CD4-positive, alpha-beta memory T cell (primary cell): ENCODE results near the gene SLC16A13. TPM values are rescaled to one million over a fixed set of nuclear protein-coding genes. Genes with fewer than 3 reads are reported as not detected.

Experiments used
- CTCF ChIA-PET: fragments of 350-600 bp; sonication (Branson Sonifier 250); formaldehyde crosslinking; loops from one replicate; lab custom pipeline; 2021; ENCODE audit warnings: inconsistent platforms; ENCODE audit not compliant: partially characterized antibody; lab: Charles Lee
- POLR2A ChIA-PET: fragments of 350-600 bp; sonication (Branson Sonifier 250); formaldehyde crosslinking; loops from one replicate; lab custom pipeline; 2021; ENCODE audit not compliant: partially characterized antibody; lab: Charles Lee
- DNase-seq, 5 donors: peaks; one replicate each; pipeline versions ENCODE4 v3.0.0 to v3.0.0-alpha.2; 2020 to 2022; ENCODE audit warnings: mixed read lengths in 1 of 5
- H3K27ac ChIP-seq: one replicate; pipeline ENCODE4 v1.7.0; 2013; ENCODE audit warnings: low read depth, low read length
- H3K27me3 ChIP-seq: 2 replicates; pipeline ENCODE4 v1.7.0; 2013; ENCODE audit warnings: mild to moderate bottlenecking, low read length, moderate library complexity; ENCODE audit not compliant: insufficient read depth
- H3K36me3 ChIP-seq: 2 replicates; pipeline ENCODE4 v1.7.0; 2013; ENCODE audit warnings: mild to moderate bottlenecking, low read length, moderate library complexity; ENCODE audit not compliant: insufficient read depth
- H3K4me1 ChIP-seq: 2 replicates; pipeline ENCODE4 v1.7.0; 2013; ENCODE audit warnings: mild to moderate bottlenecking, low read length, moderate library complexity; ENCODE audit not compliant: insufficient read depth
- H3K4me3 ChIP-seq, 2 donors: one replicate each; pipeline ENCODE4 v1.7.0; 2013; ENCODE audit warnings: low read length in 2 of 2, mild to moderate bottlenecking in 1 of 2
- H3K9me3 ChIP-seq, 2 donors: one replicate each; pipeline ENCODE4 v1.7.0; 2013; ENCODE audit warnings: low read length in 2 of 2, control low read depth in 1 of 2; ENCODE audit not compliant: control insufficient read depth in 1 of 2
- H3K27ac Mint-ChIP-seq, 7 donors: one replicate each; pipeline ENCODE4 v1.8.0; 2020 to 2021; ENCODE audit warnings: mixed read lengths in 7 of 7, mild to moderate bottlenecking in 6 of 7, inconsistent platforms in 3 of 7, moderate library complexity in 3 of 7
- H3K27me3 Mint-ChIP-seq, 2 donors: one replicate each; pipeline ENCODE4 v1.8.0; 2020 to 2021; ENCODE audit warnings: mixed read lengths in 2 of 2
- H3K36me3 Mint-ChIP-seq, 2 donors: one replicate each; pipeline ENCODE4 v1.8.0; 2020 to 2021; ENCODE audit warnings: mixed read lengths in 2 of 2, inconsistent platforms in 1 of 2, mild to moderate bottlenecking in 1 of 2
- H3K4me1 Mint-ChIP-seq, 4 donors: one replicate each; pipeline ENCODE4 v1.8.0; 2020 to 2021; ENCODE audit warnings: mixed read lengths in 4 of 4, mild to moderate bottlenecking in 1 of 4
- H3K4me3 Mint-ChIP-seq, 8 donors: one replicate each; pipeline ENCODE4 v1.8.0; 2020 to 2021; ENCODE audit warnings: mixed read lengths in 8 of 8, mild to moderate bottlenecking in 7 of 8, moderate library complexity in 6 of 8, inconsistent platforms in 3 of 8
- H3K9me3 Mint-ChIP-seq, 8 donors: one replicate each; pipeline ENCODE4 v1.8.0; 2020 to 2021; ENCODE audit warnings: mixed read lengths in 8 of 8, mild to moderate bottlenecking in 5 of 8, inconsistent platforms in 3 of 8, moderate library complexity in 1 of 8
- intact Hi-C: fragments of 100-400 bp; cut with micrococcal nuclease; formaldehyde crosslinking; loops from one replicate; pipeline ENCODE4 v1.15.1; 2023
- polyA plus RNA-seq, 2 donors: library from polyadenylated mRNA; unstranded; fragments of 300-500 nt; fragmentation: Illumina TruSeq; gene quantifications; one replicate each; pipeline ENCODE4 v1.2.3, GENCODE V29; 2021
- total RNA-seq, 2 experiments: library from RNA; stranded (reverse); gene quantifications; one replicate each; pipeline ENCODE4 v1.2.3, GENCODE V29; 2021

SLC16A13 gene
- total and polyA plus RNA-seq, 4 experiments from 2014 or later: 0.93 to 13.7 (median 7.4) TPM

GRCh38 chr17:7039832-7040231, 4.0 kb downstream of the SLC16A13 start:
- peak overlapping the region in 3 of 8 donors; percentile 7 to 18 (median 17) for H3K4me3 Mint-ChIP-seq
- ChIA-PET CTCF (no interaction called here), POLR2A (no interaction called here)
- peak overlapping the region; percentile 26 to 87 (median 74) for H3K27ac Mint-ChIP-seq
- no peaks in the 10 kb centered on the region for H3K36me3 ChIP-seq
- H3K9me3 Mint-ChIP-seq: no peaks in the 10 kb centered on the region
- H3K36me3 Mint-ChIP-seq: peaks cover 0 to 4% of the 10 kb centered on the region in 2 donors
- H3K27me3 ChIP-seq: no peaks in the 10 kb centered on the region
- H3K4me3 ChIP-seq: no peak overlapping the region
- peaks cover 0 to 2% of the 10 kb centered on the region in 2 donors for H3K27me3 Mint-ChIP-seq
- H3K4me1 ChIP-seq: peaks cover 57% of the 10 kb centered on the region
- peaks cover 13 to 66% (median 41%) of the 10 kb centered on the region in 4 donors for H3K4me1 Mint-ChIP-seq
- no peak overlapping the region for H3K27ac ChIP-seq
- no peaks in the 10 kb centered on the region for H3K9me3 ChIP-seq
- DNase-seq: no peak
- intact Hi-C loops: no loop called here

GRCh38 chr17:7041607-7042500, 6.0 kb downstream of the SLC16A13 start:
- peaks cover 58% of the 10 kb centered on the region for H3K4me1 ChIP-seq
- intact Hi-C loops: no loop called here
- DNase-seq: no peak
- Mint-ChIP-seq H3K9me3 (no peaks in the 10 kb centered on the region), H3K27ac (peak overlapping the region; percentile 79 to 96 (median 87)), H3K4me3 (peak overlapping the region; percentile 74 to 94 (median 80)), H3K4me1 (peaks cover 12 to 66% (median 38%) of the 10 kb centered on the region in 4 donors), H3K36me3 (no peaks in the 10 kb centered on the region), H3K27me3 (peaks cover 2% of the 10 kb centered on the region in 2 donors)
- no peaks in the 10 kb centered on the region for H3K36me3 ChIP-seq
- H3K27me3 ChIP-seq: no peaks in the 10 kb centered on the region
- H3K27ac ChIP-seq: peak overlapping the region; percentile 35
- H3K9me3 ChIP-seq: no peaks in the 10 kb centered on the region
- POLR2A ChIA-PET: interaction anchor here (0.6 to 2.7 kb wide), 10 partner anchors 10 to 649 kb away, joined by 3 to 11 read pairs (median 4); partner anchors contain the start of genes BCL6B and RNASEK
- CTCF ChIA-PET: interaction anchor here (1.1 to 15.5 kb wide), 4 partner anchors 10 to 135 kb away, joined by 3 to 430 read pairs (median 4); no protein-coding TSS in a partner anchor
- H3K4me3 ChIP-seq: peak overlapping the region in 1 of 2 donors; percentile 59

GRCh38 chr17:7042501-7043181, 6.8 kb downstream of the SLC16A13 start:
- ChIA-PET CTCF (interaction anchor here (1.6 to 15.5 kb wide), 2 partner anchors 95 to 128 kb away, joined by 3 to 430 read pairs; no protein-coding TSS in a partner anchor), POLR2A (interaction anchor here (0.6 to 2.7 kb wide), 9 partner anchors 10 to 648 kb away, joined by 3 to 11 read pairs (median 4); partner anchors contain the start of genes BCL6B and RNASEK)
- peak overlapping the region; percentile 74 to 94 (median 80) for H3K4me3 Mint-ChIP-seq
- DNase-seq: peak in 4 of 5 donors; percentile 36 to 60 (median 50)
- peak overlapping the region; percentile 5 to 96 (median 87) for H3K27ac Mint-ChIP-seq
- Histone ChIP-seq H3K27ac (peak overlapping the region; percentile 35), H3K4me3 (peak overlapping the region; percentile 36 to 59), H3K27me3 (no peaks in the 10 kb centered on the region), H3K36me3 (no peaks in the 10 kb centered on the region), H3K4me1 (peaks cover 58% of the 10 kb centered on the region), H3K9me3 (no peaks in the 10 kb centered on the region)
- intact Hi-C loops: no loop called here
- no peaks in the 10 kb centered on the region for H3K36me3 Mint-ChIP-seq
- no peaks in the 10 kb centered on the region for H3K9me3 Mint-ChIP-seq
- peaks cover 16 to 71% (median 39%) of the 10 kb centered on the region in 4 donors for H3K4me1 Mint-ChIP-seq
- peaks cover 2% of the 10 kb centered on the region in 2 donors for H3K27me3 Mint-ChIP-seq

- Mint-ChIP-seq H3K4me3 (peak overlapping the region; percentile 41 to 94 (median 80)), H3K36me3 (no peaks in the 10 kb centered on the region), H3K9me3 (no peaks in the 10 kb centered on the region), H3K4me1 (peaks cover 16 to 68% (median 38%) of the 10 kb centered on the region in 4 donors), H3K27ac (peak overlapping the region in 3 of 7 donors; percentile 86 to 90 (median 87)), H3K27me3 (peaks cover 2% of the 10 kb centered on the region in 2 donors)
- H3K36me3 ChIP-seq: no peaks in the 10 kb centered on the region
- H3K9me3 ChIP-seq: no peaks in the 10 kb centered on the region
- peak overlapping the region; percentile 36 to 59 for H3K4me3 ChIP-seq
- ChIA-PET POLR2A (interaction anchor here (1.0 to 5.1 kb wide), 6 partner anchors 7 to 94 kb away, joined by 3 to 95 read pairs (median 6); partner anchors contain the start of genes RNASEK and SLC16A13), CTCF (interaction anchor here (15.5 kb wide), 1 partner anchor 95 kb away, joined by 430 read pairs; no protein-coding TSS in a partner anchor)
- H3K4me1 ChIP-seq: peaks cover 56% of the 10 kb centered on the region
- DNase-seq: peak in 1 of 5 donors; percentile 11
- H3K27me3 ChIP-seq: no peaks in the 10 kb centered on the region
- intact Hi-C loops: no loop called here
- peak overlapping the region; percentile 35 for H3K27ac ChIP-seq
These were observed 7.3 kb downstream of the SLC16A13 start for GRCh38 chr17:7043182-7043496.

- H3K9me3 ChIP-seq: no peaks in the 10 kb centered on the region
- no peaks in the 10 kb centered on the region for H3K36me3 Mint-ChIP-seq
- no peaks in the 10 kb centered on the region for H3K9me3 Mint-ChIP-seq
- intact Hi-C loops: no loop called here
- H3K27ac ChIP-seq: peak within 1 kb of the TSS; percentile 35
- H3K4me1 ChIP-seq: peaks cover 50% of the 10 kb centered on the region
- peaks cover 2% of the 10 kb centered on the region in 2 donors for H3K27me3 Mint-ChIP-seq
- DNase-seq: peak in 2 of 5 donors; percentile 26 to 37
- CTCF ChIA-PET: interaction anchor here (1.3 to 15.5 kb wide), 4 partner anchors 22 to 546 kb away, joined by 4 to 430 read pairs (median 12); partner anchors contain the start of gene SOX15
- H3K36me3 ChIP-seq: no peaks in the 10 kb centered on the region
- H3K4me3 ChIP-seq: peak within 1 kb of the TSS; percentile 36 to 59
- peak within 1 kb of the TSS in 4 of 7 donors; percentile 42 to 90 (median 87) for H3K27ac Mint-ChIP-seq
- POLR2A ChIA-PET: interaction anchor here (1.0 to 5.1 kb wide), 4 partner anchors 7 to 93 kb away, joined by 3 to 95 read pairs (median 8); partner anchors contain the start of gene SLC16A13
- peaks cover 13 to 62% (median 33%) of the 10 kb centered on the region in 4 donors for H3K4me1 Mint-ChIP-seq
- peak within 1 kb of the TSS; percentile 48 to 94 (median 80) for H3K4me3 Mint-ChIP-seq
- H3K27me3 ChIP-seq: no peaks in the 10 kb centered on the region
These were observed 7.8 kb downstream of the SLC16A13 start, which contains the start of gene SLC16A11 for GRCh38 chr17:7043497-7044198. TSS of gene SLC16A11 (minus strand) at chr17:7044092. CDS start at chr17:7043513, 579 bp downstream.
